ENCODE results near the gene MAN2A2.
"Not testable (repeated sequence)": the region's sequence is repeated elsewhere in the genome, so short reads cannot be mapped to it uniquely, and the experiment has no call there.

MAN2A2 gene

GRCh38 chr15:90921887-90922286 is 18.8 kb downstream of the MAN2A2 start:
- no peak for DNase-seq (ENCODE audit: low read depth)

GRCh38 chr15:90922712-90923322 is 19.7 kb downstream of the MAN2A2 start:
- DNase-seq (ENCODE audit: low read depth) = peak; percentile 43
- not testable (repeated sequence) for H3K4me3 ChIP-seq (ENCODE audit: low read depth, low read length)

More at GRCh38 chr15:90921887-90922286, 18.8 kb downstream of the MAN2A2 start:
- no peak for TF ChIP-seq CTCF (IDR thresholded peaks at IDR 0.05; ENCODE audit: low read depth, low read length, missing control alignments)
- no peak overlapping the region for H3K4me3 ChIP-seq (ENCODE audit: low read depth, low read length)

- TF ChIP-seq CTCF (IDR thresholded peaks at IDR 0.05; ENCODE audit: low read depth, low read length, missing control alignments) = no peak
- no peak overlapping the region; the same call in 1 of the 2 replicates for H3K4me3 ChIP-seq (ENCODE audit: low read depth, low read length)
- DNase-seq (ENCODE audit: low read depth) = peak; percentile 58
Observed at GRCh38 chr15:90924375-90924774, 21.3 kb downstream of the MAN2A2 start.

GRCh38 chr15:90926766-90927165 is 23.7 kb downstream of the MAN2A2 start:
- not testable (repeated sequence) for H3K4me3 ChIP-seq (ENCODE audit: low read depth, low read length); DNase-seq (ENCODE audit: low read depth)

- not testable (repeated sequence) for DNase-seq (ENCODE audit: low read depth); H3K4me3 ChIP-seq (ENCODE audit: low read depth, low read length)
Observed at GRCh38 chr15:90928106-90928505, 25.0 kb downstream of the MAN2A2 start.

- TF ChIP-seq CTCF (IDR thresholded peaks at IDR 0.05; ENCODE audit: low read depth, low read length, missing control alignments) = no peak
- H3K4me3 ChIP-seq (ENCODE audit: low read depth, low read length) = peak overlapping the region; percentile 99
- DNase-seq (ENCODE audit: low read depth) = no peak
Observed at GRCh38 chr15:90929246-90930019, 26.3 kb downstream of the MAN2A2 start.

- DNase-seq (ENCODE audit: low read depth) = no peak
- peak overlapping the region; percentile 99 for H3K4me3 ChIP-seq (ENCODE audit: low read depth, low read length)
Observed at GRCh38 chr15:90930861-90931574, 27.9 kb downstream of the MAN2A2 start.

GRCh38 chr15:90931575-90931827 is 28.4 kb downstream of the MAN2A2 start:
- no peak for TF ChIP-seq CTCF (IDR thresholded peaks at IDR 0.05; ENCODE audit: low read depth, low read length, missing control alignments)
- DNase-seq (ENCODE audit: low read depth) = no peak
- H3K4me3 ChIP-seq (ENCODE audit: low read depth, low read length) = peak overlapping the region; percentile 99

More at GRCh38 chr15:90930861-90931574, 27.9 kb downstream of the MAN2A2 start:
- TF ChIP-seq CTCF (IDR thresholded peaks at IDR 0.05; ENCODE audit: low read depth, low read length, missing control alignments) = no peak
